Measurements from ENCODE around the gene CCDC157.

DNA sequence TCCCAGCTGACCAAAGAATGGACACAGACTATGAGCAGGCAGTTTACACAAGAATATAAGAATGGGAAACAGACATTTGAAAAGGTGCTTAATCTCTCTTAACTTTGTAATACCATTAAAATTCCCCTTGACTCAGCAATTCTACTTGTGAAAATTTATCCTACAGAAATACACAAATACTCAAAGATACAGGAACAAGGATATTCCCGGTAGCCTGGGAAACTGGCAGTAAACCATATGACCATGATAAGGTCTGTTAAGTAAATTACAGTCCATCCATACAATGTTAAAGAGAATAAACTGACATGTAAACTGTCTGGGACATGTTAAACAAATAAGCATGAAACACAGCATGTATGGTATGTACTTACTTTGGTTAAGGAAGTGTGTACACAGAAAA is 60.0 kb downstream of the CCDC157 start:
- TF ChIP-seq CTCF (IDR thresholded peaks at IDR 0.05) (no peak), POLR2AphosphoS5 (IDR thresholded peaks at IDR 0.05) (no peak), POLR2A (IDR thresholded peaks at IDR 0.05) (no peak), EP300 (IDR thresholded peaks at IDR 0.05) (no peak)

Data from upper lobe of left lung (tissue), 4 donors.